ENCODE measurements around the gene GMPPA. TPM values are rescaled to one million over a fixed set of nuclear protein-coding genes. Genes with fewer than 3 reads are reported as not detected.
A peak's percentile ranks its signal among the peaks of the same experiment; 100 is the strongest.

Gene GMPPA
- total RNA-seq, 4 donors from 2014 or later: 18.1 to 31.1 (median 26.4) TPM

DNA sequence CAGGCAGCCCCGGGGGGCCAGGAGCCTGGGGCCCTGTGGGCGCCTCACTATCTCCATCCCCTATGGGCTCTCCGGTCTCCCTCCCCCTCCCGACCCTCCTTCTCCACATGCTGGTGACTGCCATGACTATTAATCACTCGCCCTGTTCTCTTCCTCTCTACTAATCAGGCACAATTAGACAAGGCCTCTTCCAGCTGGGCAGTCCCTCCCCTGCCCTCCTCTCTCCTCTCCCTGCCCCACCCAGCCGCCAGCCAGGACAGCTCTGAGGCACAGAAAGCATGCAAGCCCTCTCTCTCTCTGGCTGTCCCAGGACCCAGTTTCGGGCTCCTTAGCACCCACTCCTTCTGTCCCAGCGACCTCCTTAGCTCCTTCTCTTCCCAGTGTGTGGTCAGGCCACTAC is 21.4 kb downstream of the GMPPA start:
- peaks cover 17 to 30% (median 21%) of the 10 kb centered on the region in 3 donors for H3K4me1 ChIP-seq
- WGBS, 2 donors: 62 to 64% methylated on average over 8 of the region's 8 CpGs
- no peaks in the 10 kb centered on the region for H3K36me3 ChIP-seq
- no peak overlapping the region for H3K27ac ChIP-seq
- H3K9me3 ChIP-seq: no peaks in the 10 kb centered on the region
- H3K27me3 ChIP-seq: peaks cover 5 to 100% (median 7%) of the 10 kb centered on the region in 4 donors
- intact Hi-C loops (cut with DNase I): loop anchor here (5.0 kb wide), 1 partner anchor 43 kb away; no protein-coding TSS in a partner anchor
- no peak overlapping the region for H3K4me3 ChIP-seq
- DNase-seq: no peak
- no peak for TF ChIP-seq POLR2A (IDR thresholded peaks at IDR 0.05)
- no peak for TF ChIP-seq CTCF (IDR thresholded peaks at IDR 0.05)

DNA sequence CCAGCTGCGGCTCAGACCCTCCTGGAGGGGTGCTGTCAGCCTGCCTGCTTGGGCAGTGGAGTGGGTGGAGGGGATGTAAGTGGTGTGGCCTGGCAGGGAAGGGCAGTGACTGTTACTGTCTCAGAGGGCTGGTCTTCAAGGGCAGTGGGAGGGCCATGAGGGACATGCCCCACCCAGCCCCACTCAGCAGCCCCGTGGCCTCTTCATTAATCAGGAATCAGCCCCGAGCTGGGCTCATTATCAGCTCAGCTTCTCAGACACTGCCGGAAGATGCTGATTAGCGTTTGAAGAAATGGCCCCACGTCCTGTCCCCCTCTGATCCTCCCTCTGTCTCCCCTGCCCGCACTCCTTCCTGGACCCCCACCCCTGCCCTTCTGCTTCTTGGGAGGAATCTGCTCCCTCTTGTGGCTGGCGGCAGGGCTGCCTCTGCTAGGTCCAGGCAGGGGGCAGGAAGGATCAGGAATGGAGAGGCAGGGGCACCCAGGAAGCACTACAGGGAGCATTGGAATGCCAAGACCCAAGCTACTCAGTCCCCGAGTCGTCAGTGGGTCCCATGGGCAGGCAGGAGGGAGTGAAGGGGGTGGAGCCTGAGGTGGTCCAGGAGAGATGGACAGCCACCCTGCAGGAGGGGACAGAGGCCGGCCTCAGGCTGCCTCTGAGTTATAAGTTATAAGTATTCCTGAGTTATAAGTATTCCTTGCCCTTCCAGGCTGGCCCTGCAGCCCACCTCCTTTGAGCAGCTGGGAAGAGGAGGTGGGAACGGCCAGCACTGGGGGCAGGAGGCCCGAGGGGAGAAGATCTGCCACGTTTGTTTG is 22.6 kb downstream of the GMPPA start:
- Histone ChIP-seq H3K4me1 (peaks cover 17 to 30% (median 21%) of the 10 kb centered on the region in 3 donors), H3K9me3 (no peaks in the 10 kb centered on the region), H3K27ac (peak overlapping the region in 2 of 4 donors; percentile 45 to 58), H3K27me3 (peaks cover 5 to 100% (median 7%) of the 10 kb centered on the region in 4 donors), H3K36me3 (no peaks in the 10 kb centered on the region), H3K4me3 (no peak overlapping the region)
- WGBS, 2 donors: 16 to 26% methylated on average over 9 to 12 of the region's 14 CpGs
- DNase-seq: no peak
- intact Hi-C loops (cut with DNase I): loop anchor here (5.0 kb wide), 1 partner anchor 44 kb away; no protein-coding TSS in a partner anchor
- TF ChIP-seq POLR2A (IDR thresholded peaks at IDR 0.05) (no peak), CTCF (IDR thresholded peaks at IDR 0.05) (peak in 4 of 6 experiments; percentile 42 to 53 (median 44))

GRCh38 chr2:219522111-219523030 is 23.7 kb downstream of the GMPPA start:
- Histone ChIP-seq H3K9me3 (no peaks in the 10 kb centered on the region), H3K27ac (peak overlapping the region in 3 of 4 donors; percentile 30 to 58 (median 45)), H3K4me3 (peak overlapping the region in 3 of 4 donors; percentile 5 to 55 (median 33)), H3K4me1 (peaks cover 17 to 30% (median 21%) of the 10 kb centered on the region in 3 donors), H3K27me3 (peaks cover 5 to 100% (median 7%) of the 10 kb centered on the region in 4 donors), H3K36me3 (no peaks in the 10 kb centered on the region)
- no peak for DNase-seq
- intact Hi-C loops (cut with DNase I): loop anchor here (5.0 kb wide), 1 partner anchor 45 kb away; no protein-coding TSS in a partner anchor
- TF ChIP-seq CTCF (IDR thresholded peaks at IDR 0.05): no peak
- no peak for TF ChIP-seq POLR2A (IDR thresholded peaks at IDR 0.05)
- 3 to 4% methylated on average over 10 to 18 of the region's 70 CpGs for WGBS, 2 donors

- H3K27ac ChIP-seq: peak overlapping the region in 2 of 4 donors; percentile 45 to 58
- TF ChIP-seq POLR2A (IDR thresholded peaks at IDR 0.05) (no peak), CTCF (IDR thresholded peaks at IDR 0.05) (no peak)
- intact Hi-C loops (cut with DNase I): loop anchor here (5.0 kb wide), 1 partner anchor 46 kb away; no protein-coding TSS in a partner anchor
- peak overlapping the region in 3 of 4 donors; percentile 5 to 55 (median 33) for H3K4me3 ChIP-seq
- H3K36me3 ChIP-seq: no peaks in the 10 kb centered on the region
- peaks cover 17 to 30% (median 21%) of the 10 kb centered on the region in 3 donors for H3K4me1 ChIP-seq
- WGBS, 2 donors: 47 to 54% methylated on average over 9 to 15 of the region's 24 CpGs
- H3K27me3 ChIP-seq: peaks cover 5 to 100% (median 7%) of the 10 kb centered on the region in 4 donors
- no peaks in the 10 kb centered on the region for H3K9me3 ChIP-seq
- DNase-seq: no peak
Measured at GRCh38 chr2:219523031-219523671, 24.5 kb downstream of the GMPPA start.
